Stimulated activated effector memory CD8-positive, alpha-beta T cell treated with anti-CD3 and anti-CD28 coated beads, Interleukin-12 subunit alpha, Interleukin-12 subunit beta, amount 100 ng/mL, for 72 hours (primary cell): ENCODE measurements around the gene GMCL2.
A peak's percentile ranks its signal among the peaks of the same experiment; 100 is the strongest.

Experiments
- ATAC-seq: fragments of 150-1000 bp; cut with Tn5 transposase; 2 replicates; pipeline ENCODE4 v1.10.0; 2021
- DNase-seq, 2 donors: peaks; one replicate each; pipeline ENCODE4 v3.0.0; 2021 to 2022; ENCODE audit warnings: low spot score in 2 of 2
- H3K27ac Mint-ChIP-seq: one replicate; pipeline ENCODE4 v1.8.0; 2022; ENCODE audit warnings: mild to moderate bottlenecking, mixed read lengths
- H3K36me3 Mint-ChIP-seq: one replicate; pipeline ENCODE4 v1.8.0; 2022; ENCODE audit warnings: mild to moderate bottlenecking, mixed read lengths
- H3K4me1 Mint-ChIP-seq: one replicate; pipeline ENCODE4 v1.8.0; 2022; ENCODE audit warnings: mixed read lengths
- H3K4me3 Mint-ChIP-seq: one replicate; pipeline ENCODE4 v1.8.0; 2022; ENCODE audit warnings: mild to moderate bottlenecking, mixed read lengths
- H3K9me3 Mint-ChIP-seq: one replicate; pipeline ENCODE4 v1.8.0; 2022; ENCODE audit warnings: mixed read lengths

The GMCL2 gene

GRCh38 chr5:178153530-178154340 is 33.4 kb downstream of the GMCL2 start, which contains the start of gene NHP2:
TSS of gene NHP2 (minus strand) at chr5:178153885. CDS start at chr5:178153817, 68 bp downstream.
- DNase-seq (peak; percentile 93 to 99), ATAC-seq (peak; percentile 98)
- Mint-ChIP-seq H3K36me3 (peaks cover 51% of the 10 kb centered on the region), H3K4me3 (peak within 1 kb of the TSS; percentile 95), H3K27ac (peak within 1 kb of the TSS; percentile 93), H3K4me1 (peaks cover 46% of the 10 kb centered on the region), H3K9me3 (no peaks in the 10 kb centered on the region)

GRCh38 chr5:178152491-178153444 is 34.4 kb downstream of the GMCL2 start:
- Mint-ChIP-seq H3K4me3 (peak overlapping the region; percentile 95), H3K36me3 (peaks cover 61% of the 10 kb centered on the region), H3K27ac (peak overlapping the region; percentile 93), H3K4me1 (peaks cover 55% of the 10 kb centered on the region), H3K9me3 (no peaks in the 10 kb centered on the region)
- DNase-seq (no peak), ATAC-seq (no peak)

- peak overlapping the region; percentile 78 for H3K27ac Mint-ChIP-seq
- peaks cover 77% of the 10 kb centered on the region for H3K36me3 Mint-ChIP-seq
- ATAC-seq (no peak), DNase-seq (no peak)
- H3K4me3 Mint-ChIP-seq: peak overlapping the region; percentile 95
- no peaks in the 10 kb centered on the region for H3K9me3 Mint-ChIP-seq
- H3K4me1 Mint-ChIP-seq: peaks cover 64% of the 10 kb centered on the region
These were observed 36.0 kb downstream of the GMCL2 start for GRCh38 chr5:178150977-178151734.

DNA sequence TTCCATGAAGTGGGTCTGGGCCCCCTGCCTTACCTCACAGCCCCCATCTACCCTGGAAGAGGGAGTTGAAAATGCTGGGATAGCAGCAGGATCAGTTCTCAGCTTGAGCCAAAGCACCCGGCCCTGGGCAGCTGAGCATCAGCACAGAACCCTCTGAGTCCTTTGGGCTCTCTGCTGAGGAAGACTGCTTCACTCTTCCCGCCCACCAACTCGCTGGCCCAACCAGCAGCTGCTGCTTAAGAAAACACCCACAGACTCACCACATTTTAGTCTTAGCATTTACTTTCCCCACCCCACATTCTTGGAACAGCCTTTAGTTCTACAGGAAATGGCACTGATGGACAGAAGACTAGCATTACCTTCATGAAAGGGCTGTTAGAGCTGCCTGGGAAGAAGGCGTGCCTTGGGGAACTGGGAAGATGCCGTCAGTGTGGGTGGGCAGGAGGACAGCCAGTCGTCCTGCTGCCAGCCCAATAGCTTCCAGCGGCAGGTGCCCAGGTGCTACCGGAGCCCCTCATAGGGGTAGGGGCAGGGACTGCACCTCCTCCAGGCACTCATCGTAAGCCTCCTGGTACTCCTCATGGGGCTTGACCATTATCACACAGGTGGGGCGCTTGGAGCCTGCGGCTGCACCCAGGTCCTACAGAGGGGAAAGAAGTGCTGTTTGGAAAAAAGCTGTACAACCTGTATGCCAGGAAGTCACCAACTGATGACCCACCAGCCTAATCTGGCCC is 37.8 kb downstream of the GMCL2 start:
- Mint-ChIP-seq H3K4me3 (peak overlapping the region; percentile 22), H3K4me1 (peaks cover 68% of the 10 kb centered on the region), H3K9me3 (no peaks in the 10 kb centered on the region), H3K27ac (peak overlapping the region; percentile 68), H3K36me3 (peaks cover 95% of the 10 kb centered on the region)
- ATAC-seq: no peak
- no peak for DNase-seq

DNA sequence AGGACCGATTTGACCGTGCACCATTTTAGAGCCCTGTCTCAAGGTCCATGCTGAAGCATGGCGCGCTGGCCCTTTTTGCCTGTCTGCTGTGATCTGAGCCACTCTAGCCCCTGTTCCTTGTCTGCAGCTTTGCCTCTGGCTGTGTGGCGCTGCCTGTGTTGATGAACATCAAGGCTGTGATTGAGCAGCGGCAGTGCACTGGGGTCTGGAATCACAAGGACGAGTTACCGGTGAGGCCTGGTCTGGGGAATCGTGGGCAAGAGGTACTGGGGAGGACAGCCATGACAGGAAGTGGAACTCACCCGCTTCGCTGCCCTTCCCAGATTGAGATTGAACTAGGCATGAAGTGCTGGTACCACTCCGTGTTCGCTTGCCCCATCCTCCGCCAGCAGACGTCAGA is 39.8 kb downstream of the GMCL2 start:
- DNase-seq: no peak
- no peak overlapping the region for H3K4me3 Mint-ChIP-seq
- no peaks in the 10 kb centered on the region for H3K9me3 Mint-ChIP-seq
- peaks cover 56% of the 10 kb centered on the region for H3K4me1 Mint-ChIP-seq
- no peak overlapping the region for H3K27ac Mint-ChIP-seq
- ATAC-seq: no peak
- H3K36me3 Mint-ChIP-seq: peaks cover 99% of the 10 kb centered on the region

DNA sequence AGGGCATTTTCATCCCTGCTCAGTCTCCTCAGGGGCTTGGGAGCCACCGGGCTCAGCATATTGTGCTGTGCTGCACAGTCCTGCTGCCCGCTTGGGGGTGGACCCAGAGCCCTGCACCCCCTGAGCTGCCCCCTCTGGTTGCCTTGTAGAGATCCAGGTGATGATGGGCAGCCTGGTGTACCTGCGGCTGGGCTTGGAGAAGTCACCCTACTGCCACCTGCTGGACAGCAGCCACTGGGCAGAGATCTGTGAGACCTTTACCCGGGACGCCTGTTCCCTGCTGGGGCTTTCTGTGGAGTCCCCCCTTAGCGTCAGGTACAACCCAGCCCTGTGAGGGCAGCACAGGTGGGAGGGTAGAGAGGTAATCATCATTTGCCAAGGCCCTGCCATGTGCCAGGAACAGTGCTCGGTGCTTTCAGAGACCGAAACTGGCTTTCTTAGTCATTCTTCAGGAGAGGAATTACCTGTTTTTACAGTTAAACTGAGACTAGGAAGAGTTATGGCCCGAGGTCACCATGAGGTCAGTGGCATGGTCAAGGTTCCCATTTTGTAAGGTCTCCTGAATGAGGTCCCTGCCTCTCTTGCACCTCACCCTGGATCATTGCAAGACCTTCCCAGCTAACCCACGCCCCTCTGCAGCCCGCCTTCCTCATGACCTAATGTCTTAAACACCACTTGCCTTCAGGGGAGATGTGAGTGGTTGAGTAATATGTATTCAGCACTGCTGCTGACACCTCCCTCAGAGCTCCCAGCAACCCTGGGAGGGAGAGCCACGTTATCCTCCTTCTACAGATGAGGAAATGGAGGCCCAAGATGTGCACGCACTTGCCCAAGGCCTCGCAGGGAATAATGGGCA is 41.0 kb downstream of the GMCL2 start:
- Mint-ChIP-seq H3K9me3 (no peaks in the 10 kb centered on the region), H3K4me3 (no peak overlapping the region), H3K4me1 (peaks cover 43% of the 10 kb centered on the region), H3K36me3 (peaks cover 100% of the 10 kb centered on the region), H3K27ac (no peak overlapping the region)
- ATAC-seq (peak; percentile 84), DNase-seq (peak; percentile 56 to 77)

- DNase-seq (no peak), ATAC-seq (no peak)
- no peak overlapping the region for H3K4me3 Mint-ChIP-seq
- H3K4me1 Mint-ChIP-seq: peaks cover 24% of the 10 kb centered on the region
- H3K36me3 Mint-ChIP-seq: peaks cover 100% of the 10 kb centered on the region
- no peak overlapping the region for H3K27ac Mint-ChIP-seq
- H3K9me3 Mint-ChIP-seq: no peaks in the 10 kb centered on the region
These were observed 43.3 kb downstream of the GMCL2 start for GRCh38 chr5:178143901-178144300.

DNA sequence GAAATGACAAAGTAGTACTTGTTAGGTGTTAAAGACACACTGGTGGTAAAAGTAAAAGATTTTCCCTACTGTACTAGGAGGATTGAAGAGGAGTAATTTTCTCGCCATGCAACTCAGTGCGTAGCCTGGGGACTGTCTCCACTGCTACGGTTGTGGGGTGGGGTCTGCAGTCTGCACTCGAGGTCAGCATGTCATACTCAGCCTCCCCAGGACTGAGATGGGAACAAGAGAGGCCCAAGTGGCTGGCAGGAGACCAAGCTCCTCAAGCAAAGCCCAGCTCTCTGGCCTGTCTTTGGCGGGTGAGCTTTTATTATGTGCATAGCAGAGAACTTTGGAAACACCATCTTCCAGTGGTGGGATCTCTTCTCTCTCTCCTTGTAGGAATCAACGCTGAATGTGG is 43.9 kb downstream of the GMCL2 start:
- Mint-ChIP-seq H3K4me3 (no peak overlapping the region), H3K36me3 (peaks cover 100% of the 10 kb centered on the region), H3K9me3 (no peaks in the 10 kb centered on the region), H3K27ac (peak overlapping the region; percentile 26), H3K4me1 (peaks cover 17% of the 10 kb centered on the region)
- ATAC-seq (no peak), DNase-seq (no peak)

DNA sequence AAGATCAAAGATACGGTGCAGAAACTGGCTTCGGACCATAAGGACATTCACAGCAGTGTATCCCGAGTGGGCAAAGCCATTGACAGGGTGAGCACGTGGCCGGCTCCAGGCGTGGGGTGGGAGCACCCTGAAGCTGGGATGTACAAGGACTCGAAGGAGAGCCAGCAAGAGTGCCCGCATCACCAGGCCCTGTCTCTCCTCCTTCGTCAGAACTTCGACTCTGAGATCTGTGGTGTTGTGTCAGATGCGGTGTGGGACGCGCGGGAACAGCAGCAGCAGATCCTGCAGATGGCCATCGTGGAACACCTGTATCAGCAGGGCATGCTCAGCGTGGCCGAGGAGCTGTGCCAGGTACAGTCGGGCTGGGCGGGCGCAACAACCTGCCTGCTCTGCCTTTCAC is 44.5 kb downstream of the GMCL2 start:
- Mint-ChIP-seq H3K4me3 (no peak overlapping the region), H3K4me1 (peaks cover 11% of the 10 kb centered on the region), H3K27ac (peak overlapping the region; percentile 26), H3K36me3 (peaks cover 98% of the 10 kb centered on the region), H3K9me3 (no peaks in the 10 kb centered on the region)
- ATAC-seq: no peak
- DNase-seq: no peak

DNA sequence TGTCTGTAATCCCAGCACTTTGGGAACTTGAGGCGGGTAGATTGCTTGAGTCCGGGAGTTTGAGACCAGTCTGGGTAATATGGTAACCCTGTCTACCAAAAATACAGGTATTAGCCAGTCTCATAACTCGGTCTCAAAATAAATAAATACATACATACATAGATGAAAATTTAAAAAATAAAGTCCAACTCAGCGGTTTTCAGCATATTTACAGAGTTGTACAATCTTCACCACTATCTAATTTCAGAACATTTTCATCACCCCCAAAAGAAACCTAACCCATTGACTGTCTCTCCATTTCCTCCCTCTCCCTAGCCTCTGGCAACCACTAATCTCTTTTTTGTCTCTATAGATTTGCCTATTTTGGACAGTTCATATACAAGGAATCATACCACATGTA is 45.6 kb downstream of the GMCL2 start:
- DNase-seq: no peak
- ATAC-seq: no peak
- peaks cover 87% of the 10 kb centered on the region for H3K36me3 Mint-ChIP-seq
- peaks cover 13% of the 10 kb centered on the region for H3K4me1 Mint-ChIP-seq
- H3K27ac Mint-ChIP-seq: no peak overlapping the region
- no peaks in the 10 kb centered on the region for H3K9me3 Mint-ChIP-seq
- H3K4me3 Mint-ChIP-seq: no peak overlapping the region

- H3K9me3 Mint-ChIP-seq: no peaks in the 10 kb centered on the region
- no peak overlapping the region for H3K4me3 Mint-ChIP-seq
- no peak for ATAC-seq
- peaks cover 7% of the 10 kb centered on the region for H3K4me1 Mint-ChIP-seq
- H3K27ac Mint-ChIP-seq: no peak overlapping the region
- DNase-seq: no peak
- H3K36me3 Mint-ChIP-seq: peaks cover 74% of the 10 kb centered on the region
These were observed 49.2 kb downstream of the GMCL2 start for GRCh38 chr5:178137991-178138390.

GRCh38 chr5:178136990-178137389 is 50.2 kb downstream of the GMCL2 start:
- peaks cover 65% of the 10 kb centered on the region for H3K36me3 Mint-ChIP-seq
- peak overlapping the region; percentile 33 for H3K27ac Mint-ChIP-seq
- ATAC-seq (no peak), DNase-seq (no peak)
- no peak overlapping the region for H3K4me3 Mint-ChIP-seq
- peaks cover 7% of the 10 kb centered on the region for H3K4me1 Mint-ChIP-seq
- H3K9me3 Mint-ChIP-seq: no peaks in the 10 kb centered on the region
